DND-41 (cell line): ENCODE measurements around the gene BMAL2.

ENCODE experiments used
- CTCF ChIP-seq: IDR thresholded peaks from 2 replicates; pipeline ENCODE4 v1.5.1; 2012; ENCODE audit warnings: borderline replicate concordance, low read length, moderate library complexity, mild to moderate bottlenecking; ENCODE audit not compliant: poor library complexity, severe bottlenecking; ENCODE audit errors: extremely low read depth
- EZH2 ChIP-seq: IDR thresholded peaks from 3 replicates; pipeline ENCODE4 v1.6.1; 2012; ENCODE audit warnings: borderline replicate concordance, low read depth, mild to moderate bottlenecking, moderate library complexity, low read length, inconsistent platforms; ENCODE audit not compliant: severe bottlenecking

- no peak for TF ChIP-seq CTCF
- no peak for TF ChIP-seq EZH2
Measured at GRCh38 chr12:27303139-27304111, 29.2 kb upstream of the BMAL2 start.
